SKM-1 (cell line): ENCODE data around the gene AP2A2.
"Not testable (repeated sequence)": the region's sequence is repeated elsewhere in the genome, so short reads cannot be mapped to it uniquely, and the experiment has no call there.

Source experiments
- DNase-seq: peaks from one replicate; lab custom pipeline; 2025; ENCODE audit not compliant: unreplicated experiment; lab: John Stamatoyannopoulos, UW

Gene AP2A2

DNA sequence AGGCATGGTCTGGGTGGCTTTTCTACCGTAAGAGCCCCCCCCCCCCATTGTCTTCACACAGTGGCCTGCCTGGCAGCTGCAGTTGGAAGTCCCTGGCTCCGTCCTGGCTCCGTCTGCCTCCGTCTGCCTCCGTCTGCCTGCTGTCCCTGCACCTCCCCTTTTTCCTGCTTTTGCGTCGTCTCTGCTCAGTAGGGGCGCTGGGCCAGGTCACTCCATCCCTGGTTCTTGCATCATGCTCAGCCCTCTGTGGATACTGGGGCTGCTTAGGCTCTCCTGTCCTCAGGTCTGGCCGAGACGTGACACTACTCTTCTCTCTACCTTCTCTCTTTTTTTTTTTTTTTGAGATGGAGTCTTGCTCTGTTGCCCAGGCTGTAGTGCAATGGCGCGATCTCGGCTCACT is 27.8 kb downstream of the AP2A2 start:
- DNase-seq = no peak

DNA sequence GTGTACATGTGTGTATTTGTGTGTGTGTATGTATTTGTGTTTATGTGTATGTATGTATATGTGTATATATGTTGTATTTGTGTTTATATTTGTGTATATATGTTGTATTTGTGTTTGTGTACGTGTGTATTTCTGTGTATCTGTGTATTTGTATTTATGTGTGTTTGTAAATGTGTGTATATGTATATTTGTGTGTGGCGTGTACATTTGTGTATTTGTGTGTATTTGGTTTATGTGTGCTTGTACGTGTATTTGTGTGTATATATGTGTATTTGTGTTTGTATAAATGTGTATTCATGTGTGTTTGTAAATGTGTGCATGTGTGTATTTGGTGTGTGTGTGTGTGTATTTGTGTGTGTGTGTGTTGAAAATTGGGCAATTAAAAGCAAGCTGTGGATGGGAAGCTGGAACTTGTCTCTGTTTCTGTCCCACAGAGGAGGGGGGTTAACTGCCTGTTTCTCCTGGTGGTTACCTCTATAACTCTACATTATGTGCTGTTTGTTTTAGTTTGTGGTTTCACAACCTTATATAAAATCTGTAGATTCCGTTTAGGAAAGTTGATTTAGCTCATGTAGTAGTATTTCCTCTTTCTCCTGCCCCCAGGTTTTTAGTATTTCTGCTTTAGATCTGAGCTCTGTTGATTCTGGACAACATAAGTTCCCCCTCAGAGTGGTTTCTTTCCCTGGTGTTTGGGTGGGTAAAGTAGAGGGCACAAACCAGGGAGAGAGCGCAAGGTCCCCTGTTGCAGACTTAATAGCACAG is 28.9 kb downstream of the AP2A2 start:
- no peak for DNase-seq

DNA sequence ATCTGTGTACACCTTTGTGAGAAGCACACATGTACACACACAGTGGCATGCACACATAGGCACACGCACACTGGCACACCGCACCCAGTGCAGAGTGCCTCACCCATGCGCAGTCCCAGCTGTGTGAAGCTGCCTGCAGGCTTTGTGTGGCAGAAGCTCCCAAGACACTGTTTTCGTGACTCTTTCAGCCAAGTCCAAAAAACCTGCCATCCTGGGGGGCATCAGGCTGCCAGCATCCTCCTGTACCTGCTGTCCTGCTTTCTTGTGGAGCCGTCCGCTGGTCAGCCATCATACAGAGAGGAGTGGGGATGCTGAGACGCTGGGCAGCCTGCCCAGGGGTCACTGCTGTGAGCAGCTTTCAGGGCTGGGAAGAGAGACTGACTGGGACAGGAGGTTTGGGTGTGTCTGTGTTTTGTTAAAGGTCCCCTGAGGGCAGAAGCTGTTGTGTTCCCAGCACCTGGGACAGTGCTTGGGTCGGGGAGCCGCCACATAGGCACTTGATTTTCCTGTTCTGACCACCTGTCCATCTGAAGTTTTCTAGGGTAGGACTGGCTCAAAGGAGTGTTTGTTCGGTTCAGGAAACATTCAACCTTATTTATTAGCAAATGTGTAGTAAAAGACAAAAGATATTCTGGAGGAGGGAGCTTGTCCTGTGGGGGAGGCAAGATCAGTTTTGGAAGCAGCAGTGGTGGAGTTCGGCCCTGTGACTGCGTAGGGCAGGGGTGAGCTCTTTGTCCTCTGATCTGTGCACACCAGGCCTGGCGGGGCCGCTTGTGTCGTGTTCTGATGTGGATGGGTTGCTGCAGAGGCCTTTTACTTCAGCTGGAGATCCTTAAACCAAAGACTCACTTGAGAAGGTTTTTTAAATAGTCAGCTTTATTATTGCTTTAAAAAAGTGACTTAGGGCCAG is 29.7 kb downstream of the AP2A2 start:
- no peak for DNase-seq

DNA sequence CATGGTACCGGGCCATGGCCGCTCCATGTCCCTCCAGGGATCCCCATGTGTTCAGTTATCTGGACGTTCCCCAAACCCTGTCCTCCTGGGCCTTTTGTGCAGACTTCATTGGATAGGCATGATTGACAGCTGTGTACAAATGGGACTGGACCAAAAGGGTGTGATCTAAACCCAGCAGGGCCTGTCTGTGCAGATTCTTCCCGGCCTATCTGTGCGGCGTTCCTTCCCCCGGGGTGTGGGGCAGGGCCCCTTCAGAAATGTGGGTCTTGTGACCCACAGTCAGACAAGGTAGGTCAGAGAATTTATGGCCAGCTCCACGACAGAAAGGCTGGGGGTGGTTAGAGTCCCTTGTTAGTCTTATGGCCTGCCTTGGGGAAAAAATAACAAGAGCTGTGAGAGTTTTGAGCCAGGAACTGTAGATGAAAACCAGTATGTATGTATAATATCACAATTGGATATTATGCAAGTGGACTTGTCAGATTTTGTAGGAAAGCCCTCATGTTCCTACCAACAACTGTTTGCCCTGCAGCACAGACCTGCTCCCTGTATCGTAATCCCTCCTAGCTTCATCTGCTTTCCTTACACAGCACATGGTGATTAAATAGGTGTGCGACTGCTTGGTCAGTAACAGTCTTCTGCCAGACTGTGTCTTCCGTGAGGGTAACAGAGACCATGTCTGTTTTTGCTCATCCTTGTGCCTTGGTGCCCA is 31.7 kb downstream of the AP2A2 start:
- DNase-seq = no peak

DNA sequence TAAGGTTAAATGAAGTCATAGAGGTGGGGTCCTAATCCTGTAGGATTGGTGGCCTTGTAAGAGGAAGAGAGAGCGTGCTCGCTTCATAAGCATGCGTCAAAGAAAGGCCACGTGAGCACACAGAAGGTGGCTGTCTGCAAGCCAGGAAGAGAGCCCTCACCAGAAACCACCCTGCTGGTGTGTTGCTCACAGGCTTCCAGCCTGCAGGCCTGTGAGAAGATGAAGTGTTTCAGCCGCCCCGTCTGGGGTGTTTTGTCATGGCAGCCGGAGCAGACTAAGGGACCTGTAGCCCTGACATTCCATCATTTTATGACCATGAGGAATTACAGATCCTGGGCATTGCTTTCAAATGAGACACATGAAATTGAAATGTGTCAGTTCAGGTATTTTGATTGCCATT is 32.4 kb downstream of the AP2A2 start:
- no peak for DNase-seq

DNA sequence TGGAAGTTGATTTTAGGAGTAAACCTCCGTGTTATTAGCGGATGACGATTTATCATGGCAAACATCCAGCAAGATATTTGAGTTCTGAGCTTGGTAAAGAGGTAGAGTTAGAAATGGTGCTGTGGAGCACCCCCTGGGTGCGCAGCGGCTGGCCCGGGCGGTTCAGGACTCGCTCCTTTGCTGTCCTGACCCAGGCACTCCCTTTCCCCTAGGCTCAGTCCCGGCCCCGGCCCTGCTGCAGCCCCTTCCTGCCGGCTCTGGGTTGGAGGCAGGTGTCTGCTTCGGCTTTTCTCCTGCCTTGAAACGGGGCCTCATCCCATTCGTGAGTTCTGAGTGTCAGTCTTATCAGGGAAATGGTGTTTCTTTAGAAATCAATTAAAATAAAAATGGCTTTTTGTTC is 33.4 kb downstream of the AP2A2 start:
- DNase-seq = no peak

DNA sequence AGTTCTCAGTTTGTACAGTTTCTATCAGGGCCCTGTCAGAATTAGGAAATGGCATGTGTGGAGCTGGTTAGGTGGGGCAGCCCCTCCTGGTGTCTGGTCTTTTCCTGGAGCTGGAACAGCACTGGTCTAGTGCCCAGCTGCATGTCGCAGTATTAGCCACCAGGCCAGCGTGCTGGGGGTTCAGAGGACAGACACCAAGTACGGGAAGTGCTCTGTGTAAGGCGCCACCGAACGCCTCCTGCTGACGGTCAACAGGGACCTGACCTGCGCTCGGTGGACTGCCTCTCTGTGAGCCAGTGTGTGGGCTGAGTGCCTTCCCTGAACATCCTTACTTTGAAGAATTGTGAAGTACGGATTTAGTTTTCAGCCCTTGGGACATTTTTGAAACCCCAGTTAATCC is 33.9 kb downstream of the AP2A2 start:
- no peak for DNase-seq

DNA sequence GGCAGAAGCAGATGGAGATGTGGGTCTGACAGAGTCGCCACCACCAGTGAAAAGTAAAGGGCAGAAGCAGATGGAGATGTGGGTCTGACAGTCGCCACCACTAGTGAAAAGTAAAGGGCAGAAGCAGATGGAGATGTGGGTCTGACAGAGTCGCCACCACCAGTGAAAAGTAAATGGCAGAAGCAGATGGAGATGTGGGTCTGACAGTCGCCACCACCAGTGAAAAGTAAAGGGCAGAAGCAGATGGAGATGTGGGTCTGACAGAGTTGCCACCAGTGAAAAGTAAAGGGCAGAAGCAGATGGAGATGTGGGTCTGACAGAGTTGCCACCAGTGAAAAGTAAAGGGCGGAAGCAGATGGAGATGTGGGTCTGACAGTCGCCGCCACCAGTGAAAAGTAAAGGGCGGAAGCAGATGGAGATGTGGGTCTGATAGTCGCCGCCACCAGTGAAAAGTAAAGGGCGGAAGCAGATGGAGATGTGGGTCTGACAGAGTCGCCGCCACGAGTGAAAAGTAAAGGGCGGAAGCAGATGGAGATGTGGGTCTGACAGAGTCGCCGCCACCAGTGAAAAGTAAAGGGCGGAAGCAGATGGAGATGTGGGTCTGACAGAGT is 35.7 kb downstream of the AP2A2 start:
- DNase-seq = not testable (repeated sequence)

DNA sequence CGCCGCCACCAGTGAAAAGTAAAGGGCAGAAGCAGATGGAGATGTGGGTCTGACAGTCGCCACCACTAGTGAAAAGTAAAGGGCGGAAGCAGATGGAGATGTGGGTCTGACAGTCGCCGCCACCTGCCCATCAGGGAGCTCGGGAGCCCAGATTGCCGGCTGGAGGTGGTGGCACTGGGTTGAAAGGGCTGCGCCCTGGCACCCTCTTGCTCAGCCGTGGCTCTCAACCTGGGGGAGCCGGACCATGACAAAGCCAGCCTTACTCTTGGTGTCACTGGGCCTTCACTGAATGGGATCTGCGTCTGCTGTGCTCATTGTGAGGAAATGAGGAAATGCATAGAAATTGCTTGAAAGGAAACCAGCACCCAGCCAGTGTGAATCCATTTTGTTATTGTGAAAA is 36.3 kb downstream of the AP2A2 start:
- no peak for DNase-seq

DNA sequence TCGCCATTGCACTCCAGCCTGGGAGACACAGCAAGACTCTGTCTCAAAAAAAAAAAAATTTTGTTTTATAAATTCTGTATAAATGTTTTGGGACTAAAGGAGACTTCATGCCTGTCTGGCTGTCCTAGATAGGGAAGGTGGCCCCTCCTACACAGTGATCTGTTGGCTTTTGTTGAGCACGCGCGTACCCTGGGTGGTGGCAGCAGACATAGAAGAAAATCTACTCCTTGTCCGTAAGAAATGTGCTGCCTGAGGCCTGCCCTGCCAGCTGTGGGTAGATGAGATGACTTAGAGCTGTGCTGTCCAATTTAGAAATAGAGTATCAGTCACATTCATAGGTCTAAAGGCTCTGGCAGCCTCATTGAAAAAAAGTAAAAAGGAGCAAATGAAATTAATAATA is 37.0 kb downstream of the AP2A2 start:
- DNase-seq = no peak

DNA sequence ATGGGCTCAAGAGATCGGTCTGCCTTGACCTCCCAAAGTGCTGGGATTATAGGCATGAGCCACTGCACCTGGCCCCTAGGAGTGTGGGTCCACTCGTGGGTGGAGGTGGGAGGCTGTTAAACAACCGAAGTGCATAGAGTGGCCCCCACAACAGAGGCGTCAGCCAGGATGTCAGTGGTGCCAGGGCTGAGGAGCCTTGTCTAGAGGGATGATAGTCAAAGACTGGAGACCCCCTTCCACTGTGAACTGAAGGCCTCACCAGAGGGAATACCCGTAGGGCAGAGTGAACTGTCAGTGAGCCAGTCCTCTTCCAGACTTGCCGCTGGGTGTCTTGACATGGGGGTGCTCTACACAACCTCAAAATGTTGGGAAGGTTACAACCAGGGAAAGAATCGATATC is 38.2 kb downstream of the AP2A2 start:
- no peak for DNase-seq

DNA sequence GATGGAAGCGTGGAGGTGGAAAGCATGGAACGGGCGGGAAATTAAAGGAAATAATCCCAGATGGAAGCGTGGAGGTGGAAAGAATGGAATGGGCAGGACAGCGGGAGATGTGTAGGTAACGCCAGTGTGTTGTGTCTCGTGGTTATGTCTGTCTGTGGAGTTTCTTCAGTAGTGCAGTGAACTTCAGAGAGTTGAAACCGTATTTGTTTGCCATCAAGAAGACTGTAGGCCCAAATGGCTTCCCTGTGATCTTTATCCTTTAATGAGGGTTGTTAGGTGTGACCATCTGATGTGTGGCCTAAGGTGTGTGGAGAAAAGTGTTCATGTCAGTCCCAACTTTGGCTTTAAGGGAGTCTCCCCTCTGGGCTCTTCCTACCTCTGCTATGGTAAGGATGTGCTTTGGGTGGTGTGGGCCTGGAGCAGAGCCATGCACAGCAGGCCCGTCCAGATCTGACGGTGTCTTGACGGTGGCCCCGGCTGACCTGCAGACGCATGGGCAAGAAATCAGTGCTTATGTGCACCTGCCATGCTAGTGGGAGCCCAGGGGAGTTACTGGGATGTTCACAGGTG is 39.6 kb downstream of the AP2A2 start:
- no peak for DNase-seq

DNA sequence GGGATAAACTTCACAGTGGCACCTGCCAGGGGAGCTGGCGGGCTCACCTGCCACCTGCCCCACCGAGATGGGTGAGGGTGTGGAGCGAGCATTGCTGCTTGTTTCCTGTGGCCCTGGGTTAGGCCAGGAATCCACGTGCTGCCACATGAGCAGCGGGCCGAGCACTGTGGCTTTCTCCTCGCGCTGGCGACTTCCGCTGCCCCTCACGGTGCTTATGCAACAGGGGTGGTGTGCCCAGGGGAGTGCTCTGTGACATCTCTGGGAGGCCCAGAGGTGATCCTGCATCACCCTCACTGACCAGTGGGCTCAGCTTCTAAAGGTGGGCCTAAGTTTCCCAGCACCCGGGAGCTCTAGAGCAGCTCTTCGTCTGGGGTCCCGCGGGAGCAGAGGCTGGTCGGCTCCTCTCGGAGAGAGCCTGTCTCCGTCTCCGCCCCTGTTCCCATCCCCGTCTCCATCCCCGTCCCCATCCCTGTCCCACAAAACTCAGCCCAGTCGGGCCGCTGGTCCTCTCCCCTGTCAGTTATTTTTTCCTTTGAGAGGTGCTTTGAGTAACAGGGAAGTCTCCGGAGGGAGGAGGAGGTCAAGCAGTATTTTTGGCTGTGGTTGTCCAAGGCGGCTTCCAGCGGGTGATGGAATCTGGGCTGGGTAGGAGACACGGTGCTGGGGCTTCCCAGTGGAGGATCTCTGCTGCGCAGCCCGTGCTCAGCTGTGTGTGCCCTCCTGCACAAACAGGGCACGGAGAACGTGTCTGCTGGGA is 42.5 kb downstream of the AP2A2 start:
- no peak for DNase-seq

DNA sequence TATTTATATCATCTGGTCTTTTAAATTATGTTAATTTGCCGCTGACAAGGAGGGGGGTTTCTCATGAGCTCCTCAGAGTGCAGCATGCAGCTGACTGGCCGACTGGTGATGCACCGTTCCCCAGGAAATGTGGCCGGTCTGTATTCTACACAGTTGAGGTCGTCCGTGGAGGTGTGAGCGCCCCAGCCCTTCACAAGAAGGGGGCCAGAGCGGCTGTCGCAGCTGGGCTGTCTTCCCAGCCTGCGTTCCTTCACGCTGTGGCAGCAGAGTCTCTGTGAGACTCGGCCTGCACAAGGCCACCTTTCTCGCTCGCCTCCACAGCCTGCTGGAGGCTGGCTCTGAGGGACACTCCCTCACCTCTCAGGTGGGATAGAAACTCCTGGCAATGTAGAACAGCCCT is 43.2 kb downstream of the AP2A2 start:
- no peak for DNase-seq

DNA sequence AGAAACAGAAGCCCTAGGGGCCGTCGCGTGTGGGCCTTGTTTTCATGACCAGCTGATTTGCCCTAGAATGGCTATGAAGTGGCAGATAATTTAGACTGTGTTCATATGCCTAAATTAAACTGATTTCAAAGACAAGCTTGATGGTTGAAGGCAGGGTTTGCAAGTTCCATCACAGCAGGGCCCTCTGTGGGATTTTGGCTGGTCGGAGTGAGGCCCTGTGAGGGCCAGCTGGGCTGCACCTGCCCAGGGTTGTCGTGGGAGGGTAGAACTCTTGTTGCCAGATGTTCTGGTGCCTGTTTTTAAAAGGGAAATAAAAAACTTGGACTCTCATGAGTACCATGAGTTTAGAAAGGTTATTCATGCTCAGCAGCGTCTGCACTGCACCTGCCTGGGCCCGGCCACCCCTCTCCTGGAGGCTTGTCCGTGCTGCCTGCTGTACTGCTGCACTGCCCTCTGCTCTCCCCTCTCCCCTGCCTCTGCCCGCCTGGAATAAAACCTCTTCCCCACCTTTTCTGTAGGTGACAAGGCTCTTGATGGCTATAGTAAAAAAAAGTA is 44.1 kb downstream of the AP2A2 start:
- no peak for DNase-seq

DNA sequence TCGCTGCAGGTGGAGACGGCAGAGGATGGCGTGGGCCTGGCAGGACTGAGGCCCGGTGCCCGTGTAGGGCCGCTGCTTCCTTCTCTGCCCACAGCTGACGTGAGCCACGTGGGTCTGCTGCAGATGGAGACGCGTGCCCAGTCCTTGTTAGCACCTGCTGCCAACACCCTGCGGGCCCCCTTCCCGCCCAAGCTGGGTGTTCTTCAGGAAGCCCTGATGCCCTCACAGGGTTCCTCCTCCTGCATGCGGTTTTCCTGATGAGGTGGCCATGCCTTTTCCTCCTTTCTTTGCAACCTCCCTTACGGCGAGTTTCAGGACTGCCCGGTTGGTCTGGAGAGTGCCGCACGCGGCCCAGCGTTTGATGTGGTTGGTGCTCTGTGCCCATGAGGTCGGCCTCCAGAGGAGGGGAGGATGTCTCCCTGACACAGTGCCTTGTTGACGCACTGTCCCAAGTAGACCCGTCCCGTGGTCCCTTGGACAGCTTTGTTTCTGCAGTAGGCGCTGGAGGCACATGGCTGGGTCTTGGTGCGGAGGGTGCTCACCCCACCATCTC is 44.7 kb downstream of the AP2A2 start:
- DNase-seq = no peak

DNA sequence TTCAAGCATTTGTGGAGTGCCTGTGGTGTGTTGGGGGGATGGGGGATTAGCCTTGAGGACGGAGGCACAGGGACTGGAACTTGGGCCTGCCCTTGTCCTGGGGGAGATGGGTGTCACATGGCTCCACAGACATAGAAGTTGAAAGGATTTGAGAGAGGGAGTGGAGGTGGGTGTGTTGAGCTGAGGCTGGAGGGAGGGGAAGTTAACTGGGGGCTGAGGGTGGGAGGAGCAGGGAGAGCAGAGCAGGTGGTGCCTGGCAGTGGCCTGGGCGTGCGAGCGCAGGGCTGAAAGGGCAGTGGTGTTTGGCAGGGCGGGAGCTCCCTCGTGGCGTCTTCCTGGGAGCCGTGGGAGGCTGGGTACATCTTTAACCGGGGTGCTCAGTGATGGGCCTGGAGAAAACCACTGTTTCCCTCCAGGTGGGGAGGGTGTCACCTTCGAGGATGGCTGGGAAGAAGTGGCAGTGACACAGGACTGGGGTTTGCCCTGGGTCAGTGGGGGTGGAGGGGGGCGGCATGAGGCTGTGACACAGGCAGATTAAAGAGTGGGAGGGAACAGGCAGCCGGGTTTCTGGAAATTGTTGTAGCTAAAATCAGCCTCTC is 45.5 kb downstream of the AP2A2 start:
- DNase-seq = no peak

DNA sequence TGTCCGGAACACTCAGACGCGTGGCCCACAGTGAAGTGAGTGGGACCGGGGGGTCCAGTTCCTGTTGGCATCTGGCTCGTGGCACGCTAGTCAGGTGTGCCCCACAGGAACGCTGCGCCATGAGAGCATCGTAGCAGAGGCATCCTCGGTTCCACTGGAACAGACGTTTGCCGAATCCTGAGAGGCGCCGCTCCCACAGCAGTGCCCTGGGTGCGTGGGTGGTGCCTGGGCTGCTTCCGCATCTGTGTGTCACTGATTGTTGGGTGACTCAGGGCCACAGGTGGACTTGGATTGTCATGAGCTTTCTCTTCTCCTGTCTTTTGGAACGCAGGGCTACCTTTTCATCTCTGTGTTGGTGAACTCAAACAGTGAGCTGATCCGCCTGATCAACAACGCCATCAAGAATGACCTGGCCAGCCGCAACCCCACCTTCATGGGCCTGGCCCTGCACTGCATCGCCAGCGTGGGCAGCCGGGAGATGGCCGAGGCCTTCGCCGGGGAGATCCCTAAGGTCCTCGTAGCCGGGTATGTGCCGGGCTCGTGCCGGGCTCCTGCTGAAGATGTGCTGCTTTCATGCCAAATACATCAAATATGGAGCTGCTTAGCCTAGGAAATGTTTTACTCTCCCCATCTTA is 46.2 kb downstream of the AP2A2 start:
- DNase-seq = no peak
